HEK293 (cell line): ENCODE results near the gene VCL.

ENCODE experiments used
- CTCF ChIA-PET: fragments of 350-600 bp; formaldehyde crosslinking; extraction: SDS; loops from one replicate; lab custom pipeline; 2021; ENCODE audit warnings: antibody characterized with exemption; lab: Yijun Ruan, JAX
- POLR2A ChIA-PET: fragments of 300-600 bp; formaldehyde crosslinking; extraction: SDS; loops from one replicate; lab custom pipeline; 2020; ENCODE audit warnings: antibody characterized with exemption, inconsistent platforms; lab: Yijun Ruan, JAX
- H3K27ac ChIP-seq: fragments of 200-500 bp; sonication (Bioruptor generic); 2 replicates; pipeline ENCODE4 v1.5.1; 2014; ENCODE audit warnings: low read depth, low read length, control low read depth, inconsistent platforms; ENCODE audit errors: extremely low read depth
- H3K36me3 ChIP-seq, 2 experiments: fragments of 200-500 bp in 1 of 2; sonication (Bioruptor generic) in 1 of 2; 1 replicate in 1 of 2; 2 replicates in 1 of 2; pipeline ENCODE4 v1.5.1; 2014 to 2017; ENCODE audit warnings: inconsistent platforms in 2 of 2, low read length in 2 of 2; ENCODE audit not compliant: control insufficient read depth in 2 of 2, insufficient read depth in 1 of 2
- H3K4me1 ChIP-seq: fragments of 200-500 bp; sonication (Bioruptor generic); 2 replicates; pipeline ENCODE4 v1.5.1; 2014; ENCODE audit warnings: mild to moderate bottlenecking, low read length, inconsistent platforms; ENCODE audit not compliant: control insufficient read depth, insufficient read depth
- H3K4me3 ChIP-seq: 2 replicates; pipeline ENCODE4 v1.5.1; 2011; ENCODE audit warnings: low read depth, mild to moderate bottlenecking, control low read depth, low read length, moderate library complexity
- H3K9me3 ChIP-seq: fragments of 200-500 bp; sonication (Bioruptor generic); 2 replicates; pipeline ENCODE4 v1.5.1; 2014; ENCODE audit warnings: low read depth, low read length, inconsistent platforms; ENCODE audit not compliant: control insufficient read depth, insufficient read depth
- HOXC10 ChIP-seq: sonication (generic); formaldehyde crosslinking; IDR thresholded peaks from 2 replicates; pipeline ENCODE4 v1.8.1; 2023; ENCODE audit warnings: mild to moderate bottlenecking, missing genetic modification reagents
- KLF16 ChIP-seq: fragments of 450-650 bp; formaldehyde crosslinking; IDR thresholded peaks from 2 replicates; pipeline ENCODE4 v1.5.1; 2017; ENCODE audit warnings: missing biosample characterization, missing genetic modification characterization
- MZF1 ChIP-seq: fragments of 450-650 bp; formaldehyde crosslinking; IDR thresholded peaks from 2 replicates; pipeline ENCODE4 v1.5.1; 2017; ENCODE audit warnings: missing biosample characterization, missing genetic modification characterization, borderline replicate concordance
- ZBTB20 ChIP-seq: fragments of 450-650 bp; formaldehyde crosslinking; IDR thresholded peaks from 2 replicates; pipeline ENCODE4 v1.5.1; 2016; ENCODE audit warnings: missing biosample characterization, missing genetic modification characterization
- ZBTB48 ChIP-seq: fragments of 450-650 bp; formaldehyde crosslinking; IDR thresholded peaks from 2 replicates; pipeline ENCODE4 v1.5.1; 2016; ENCODE audit warnings: missing biosample characterization, missing genetic modification characterization
- ZBTB8A ChIP-seq: fragments of 450-650 bp; formaldehyde crosslinking; IDR thresholded peaks from 2 replicates; pipeline ENCODE4 v1.5.1; 2016; ENCODE audit warnings: missing biosample characterization, missing genetic modification characterization
- ZIC2 ChIP-seq: fragments of 450-650 bp; formaldehyde crosslinking; IDR thresholded peaks from 2 replicates; pipeline ENCODE4 v1.5.1; 2016; ENCODE audit warnings: missing biosample characterization, missing genetic modification characterization
- ZNF239 ChIP-seq: fragments of 450-650 bp; formaldehyde crosslinking; IDR thresholded peaks from 2 replicates; pipeline ENCODE4 v1.5.1; 2016; ENCODE audit warnings: missing biosample characterization, missing genetic modification characterization
- ZNF324 ChIP-seq: fragments of 450-650 bp; formaldehyde crosslinking; IDR thresholded peaks from 2 replicates; pipeline ENCODE4 v1.5.1; 2016; ENCODE audit warnings: missing biosample characterization, missing genetic modification characterization
- ZNF391 ChIP-seq: fragments of 450-650 bp; formaldehyde crosslinking; IDR thresholded peaks from 2 replicates; pipeline ENCODE4 v1.5.1; 2016; ENCODE audit warnings: low read depth, missing biosample characterization, missing genetic modification characterization, borderline replicate concordance
- ZNF501 ChIP-seq: fragments of 450-650 bp; formaldehyde crosslinking; IDR thresholded peaks from 2 replicates; pipeline ENCODE4 v1.5.1; 2016; ENCODE audit warnings: missing biosample characterization, missing genetic modification characterization
- ZNF571 ChIP-seq: fragments of 450-650 bp; formaldehyde crosslinking; IDR thresholded peaks from 2 replicates; pipeline ENCODE4 v1.5.0; 2017; ENCODE audit warnings: missing biosample characterization, missing genetic modification characterization
- ZNF610 ChIP-seq: fragments of 450-650 bp; formaldehyde crosslinking; IDR thresholded peaks from 2 replicates; pipeline ENCODE4 v1.5.1; 2016; ENCODE audit warnings: missing biosample characterization, missing genetic modification characterization, borderline replicate concordance
- ZNF624 ChIP-seq: fragments of 450-650 bp; formaldehyde crosslinking; IDR thresholded peaks from 2 replicates; pipeline ENCODE4 v1.5.1; 2017; ENCODE audit warnings: missing biosample characterization, missing genetic modification characterization
- ZNF629 ChIP-seq: fragments of 450-650 bp; formaldehyde crosslinking; IDR thresholded peaks from 2 replicates; pipeline ENCODE4 v1.5.1; 2017; ENCODE audit warnings: missing biosample characterization, missing genetic modification characterization
- ZNF658 ChIP-seq: fragments of 450-650 bp; formaldehyde crosslinking; IDR thresholded peaks from 2 replicates; pipeline ENCODE4; 2016; ENCODE audit warnings: missing biosample characterization, missing genetic modification characterization
- ZNF837 ChIP-seq: fragments of 450-650 bp; formaldehyde crosslinking; IDR thresholded peaks from 2 replicates; pipeline ENCODE4 v1.5.1; 2016; ENCODE audit warnings: missing biosample characterization, missing genetic modification characterization
- TF ChIP-seq, protein P1 (sequence below): fragments of 450-650 bp; formaldehyde crosslinking; optimal IDR thresholded peaks from 2 replicates; pipeline ENCODE3; 2016; ENCODE audit warnings: missing biosample characterization, mild to moderate bottlenecking, missing genetic modification characterization
- TF ChIP-seq, protein P2 (sequence below): fragments of 450-650 bp; formaldehyde crosslinking; IDR thresholded peaks from 2 replicates; pipeline ENCODE4 v1.5.1; 2016; ENCODE audit warnings: missing biosample characterization, missing genetic modification characterization
- TF ChIP-seq, protein P3 (sequence below): fragments of 450-650 bp; formaldehyde crosslinking; IDR thresholded peaks from 2 replicates; pipeline ENCODE4 v1.5.1; 2017; ENCODE audit warnings: missing biosample characterization, mild to moderate bottlenecking, missing genetic modification characterization, moderate library complexity
- TF ChIP-seq, protein P4 (sequence below): fragments of 450-650 bp; formaldehyde crosslinking; IDR thresholded peaks from 2 replicates; pipeline ENCODE4 v1.5.1; 2016; ENCODE audit warnings: missing biosample characterization, missing genetic modification characterization, borderline replicate concordance
- TF ChIP-seq, protein P5 (sequence below): fragments of 450-650 bp; formaldehyde crosslinking; conservative IDR thresholded peaks from 2 replicates; pipeline ENCODE4 v1.5.1; 2016; ENCODE audit warnings: low read depth, missing biosample characterization, missing genetic modification characterization
- TF ChIP-seq, protein P6 (sequence below): fragments of 450-650 bp; formaldehyde crosslinking; IDR thresholded peaks from 2 replicates; pipeline ENCODE4 v1.5.1; 2016; ENCODE audit warnings: missing biosample characterization, missing genetic modification characterization

Gene VCL

DNA sequence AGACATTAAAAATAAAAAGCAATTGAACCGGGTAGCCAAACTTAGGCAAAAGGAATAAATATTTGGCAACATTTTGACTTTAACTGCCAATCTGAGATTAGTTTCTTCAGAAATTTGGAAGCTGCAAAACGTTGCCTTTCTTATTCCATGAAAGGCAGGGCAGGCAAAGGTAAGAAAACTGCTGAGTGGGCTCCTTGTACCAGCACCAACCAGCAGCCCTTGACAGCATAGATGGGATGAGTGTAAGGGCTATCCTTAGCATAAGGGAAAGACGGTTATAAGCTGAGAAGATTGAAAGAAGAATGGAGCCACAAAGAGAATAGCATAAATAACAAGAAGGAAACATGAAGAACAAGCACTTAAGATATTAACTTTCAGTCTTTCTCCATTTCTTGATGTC lies 124.1 kb downstream of the VCL start:
- peaks cover 52 to 98% of the 10 kb centered on the region in 2 experiments for H3K36me3 ChIP-seq
- ChIA-PET POLR2A (no interaction called here), CTCF (interaction anchor here (0.5 to 1.3 kb wide), 3 partner anchors 13 to 68 kb away, joined by 3 read pairs; no protein-coding TSS in a partner anchor)
- H3K27ac ChIP-seq, result no peak overlapping the region
- H3K4me3 ChIP-seq, result no peak overlapping the region
- H3K4me1 ChIP-seq, result no peaks in the 10 kb centered on the region
- no peak for TF ChIP-seq ZNF571 (tag by site-specific recombination)
- no peak for TF ChIP-seq ZNF624 (tag by site-specific recombination)
- TF ChIP-seq ZNF837 (tag by site-specific recombination), result no peak
- no peak for TF ChIP-seq KLF16
- TF ChIP-seq ZIC2, result no peak
- TF ChIP-seq, protein P1, sequence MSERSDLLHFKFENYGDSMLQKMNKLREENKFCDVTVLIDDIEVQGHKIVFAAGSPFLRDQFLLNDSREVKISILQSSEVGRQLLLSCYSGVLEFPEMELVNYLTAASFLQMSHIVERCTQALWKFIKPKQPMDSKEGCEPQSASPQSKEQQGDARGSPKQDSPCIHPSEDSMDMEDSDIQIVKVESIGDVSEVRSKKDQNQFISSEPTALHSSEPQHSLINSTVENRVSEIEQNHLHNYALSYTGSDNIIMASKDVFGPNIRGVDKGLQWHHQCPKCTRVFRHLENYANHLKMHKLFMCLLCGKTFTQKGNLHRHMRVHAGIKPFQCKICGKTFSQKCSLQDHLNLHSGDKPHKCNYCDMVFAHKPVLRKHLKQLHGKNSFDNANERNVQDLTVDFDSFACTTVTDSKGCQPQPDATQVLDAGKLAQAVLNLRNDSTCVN, result no peak
- no peak for TF ChIP-seq HOXC10 (CRISPR knock-in tag)
- TF ChIP-seq, protein P2, sequence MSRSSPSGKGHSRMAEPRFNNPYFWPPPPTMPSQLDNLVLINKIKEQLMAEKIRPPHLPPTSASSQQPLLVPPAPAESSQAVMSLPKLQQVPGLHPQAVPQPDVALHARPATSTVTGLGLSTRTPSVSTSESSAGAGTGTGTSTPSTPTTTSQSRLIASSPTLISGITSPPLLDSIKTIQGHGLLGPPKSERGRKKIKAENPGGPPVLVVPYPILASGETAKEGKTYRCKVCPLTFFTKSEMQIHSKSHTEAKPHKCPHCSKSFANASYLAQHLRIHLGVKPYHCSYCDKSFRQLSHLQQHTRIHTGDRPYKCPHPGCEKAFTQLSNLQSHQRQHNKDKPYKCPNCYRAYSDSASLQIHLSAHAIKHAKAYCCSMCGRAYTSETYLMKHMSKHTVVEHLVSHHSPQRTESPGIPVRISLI, result no peak
- TF ChIP-seq, protein P3, sequence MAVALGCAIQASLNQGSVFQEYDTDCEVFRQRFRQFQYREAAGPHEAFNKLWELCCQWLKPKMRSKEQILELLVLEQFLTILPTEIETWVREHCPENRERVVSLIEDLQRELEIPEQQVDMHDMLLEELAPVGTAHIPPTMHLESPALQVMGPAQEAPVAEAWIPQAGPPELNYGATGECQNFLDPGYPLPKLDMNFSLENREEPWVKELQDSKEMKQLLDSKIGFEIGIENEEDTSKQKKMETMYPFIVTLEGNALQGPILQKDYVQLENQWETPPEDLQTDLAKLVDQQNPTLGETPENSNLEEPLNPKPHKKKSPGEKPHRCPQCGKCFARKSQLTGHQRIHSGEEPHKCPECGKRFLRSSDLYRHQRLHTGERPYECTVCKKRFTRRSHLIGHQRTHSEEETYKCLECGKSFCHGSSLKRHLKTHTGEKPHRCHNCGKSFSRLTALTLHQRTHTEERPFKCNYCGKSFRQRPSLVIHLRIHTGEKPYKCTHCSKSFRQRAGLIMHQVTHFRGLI (tag by site-specific recombination), result no peak
- no peak for TF ChIP-seq ZNF629
- TF ChIP-seq ZNF658 (tag by site-specific recombination), result no peak
- no peak for TF ChIP-seq MZF1 (tag by site-specific recombination)
- TF ChIP-seq ZNF391 (tag by site-specific recombination), result no peak
- TF ChIP-seq, protein P4, sequence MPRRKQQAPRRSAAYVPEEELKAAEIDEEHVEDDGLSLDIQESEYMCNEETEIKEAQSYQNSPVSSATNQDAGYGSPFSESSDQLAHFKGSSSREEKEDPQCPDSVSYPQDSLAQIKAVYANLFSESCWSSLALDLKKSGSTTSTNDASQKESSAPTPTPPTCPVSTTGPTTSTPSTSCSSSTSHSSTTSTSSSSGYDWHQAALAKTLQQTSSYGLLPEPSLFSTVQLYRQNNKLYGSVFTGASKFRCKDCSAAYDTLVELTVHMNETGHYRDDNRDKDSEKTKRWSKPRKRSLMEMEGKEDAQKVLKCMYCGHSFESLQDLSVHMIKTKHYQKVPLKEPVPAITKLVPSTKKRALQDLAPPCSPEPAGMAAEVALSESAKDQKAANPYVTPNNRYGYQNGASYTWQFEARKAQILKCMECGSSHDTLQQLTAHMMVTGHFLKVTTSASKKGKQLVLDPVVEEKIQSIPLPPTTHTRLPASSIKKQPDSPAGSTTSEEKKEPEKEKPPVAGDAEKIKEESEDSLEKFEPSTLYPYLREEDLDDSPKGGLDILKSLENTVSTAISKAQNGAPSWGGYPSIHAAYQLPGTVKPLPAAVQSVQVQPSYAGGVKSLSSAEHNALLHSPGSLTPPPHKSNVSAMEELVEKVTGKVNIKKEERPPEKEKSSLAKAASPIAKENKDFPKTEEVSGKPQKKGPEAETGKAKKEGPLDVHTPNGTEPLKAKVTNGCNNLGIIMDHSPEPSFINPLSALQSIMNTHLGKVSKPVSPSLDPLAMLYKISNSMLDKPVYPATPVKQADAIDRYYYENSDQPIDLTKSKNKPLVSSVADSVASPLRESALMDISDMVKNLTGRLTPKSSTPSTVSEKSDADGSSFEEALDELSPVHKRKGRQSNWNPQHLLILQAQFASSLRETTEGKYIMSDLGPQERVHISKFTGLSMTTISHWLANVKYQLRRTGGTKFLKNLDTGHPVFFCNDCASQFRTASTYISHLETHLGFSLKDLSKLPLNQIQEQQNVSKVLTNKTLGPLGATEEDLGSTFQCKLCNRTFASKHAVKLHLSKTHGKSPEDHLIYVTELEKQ, result no peak
- no peaks in the 10 kb centered on the region for H3K9me3 ChIP-seq

DNA sequence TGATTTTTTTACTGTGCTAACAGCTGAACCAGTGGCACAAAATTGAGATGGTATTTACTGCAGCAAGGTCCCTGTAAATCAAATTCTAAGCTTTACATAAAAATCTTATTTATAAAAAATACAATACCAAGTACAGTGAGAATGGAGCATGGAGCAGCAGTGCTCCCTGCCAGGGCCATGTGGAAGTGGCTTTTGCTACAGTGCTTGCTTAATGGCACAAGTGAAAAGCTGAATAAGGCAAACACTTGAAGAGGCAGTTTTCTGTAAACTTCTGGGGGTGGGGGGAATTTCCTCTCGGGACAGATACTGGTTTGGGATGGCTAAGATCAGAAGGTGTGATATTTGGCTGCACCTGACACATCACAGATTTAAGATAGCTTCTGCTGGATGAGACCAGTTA lies 125.2 kb downstream of the VCL start:
- no peaks in the 10 kb centered on the region for H3K9me3 ChIP-seq
- H3K4me3 ChIP-seq, result no peak overlapping the region
- H3K4me1 ChIP-seq, result no peaks in the 10 kb centered on the region
- H3K36me3 ChIP-seq, result peaks cover 58 to 93% of the 10 kb centered on the region in 2 experiments
- ChIA-PET POLR2A (no interaction called here), CTCF (interaction anchor here (0.8 to 3.1 kb wide), 6 partner anchors 12 to 242 kb away, joined by 3 to 14 read pairs (median 3); no protein-coding TSS in a partner anchor)
- H3K27ac ChIP-seq, result no peak overlapping the region
- TF ChIP-seq ZBTB8A, result no peak
- no peak for TF ChIP-seq ZBTB20
- TF ChIP-seq, protein P5, sequence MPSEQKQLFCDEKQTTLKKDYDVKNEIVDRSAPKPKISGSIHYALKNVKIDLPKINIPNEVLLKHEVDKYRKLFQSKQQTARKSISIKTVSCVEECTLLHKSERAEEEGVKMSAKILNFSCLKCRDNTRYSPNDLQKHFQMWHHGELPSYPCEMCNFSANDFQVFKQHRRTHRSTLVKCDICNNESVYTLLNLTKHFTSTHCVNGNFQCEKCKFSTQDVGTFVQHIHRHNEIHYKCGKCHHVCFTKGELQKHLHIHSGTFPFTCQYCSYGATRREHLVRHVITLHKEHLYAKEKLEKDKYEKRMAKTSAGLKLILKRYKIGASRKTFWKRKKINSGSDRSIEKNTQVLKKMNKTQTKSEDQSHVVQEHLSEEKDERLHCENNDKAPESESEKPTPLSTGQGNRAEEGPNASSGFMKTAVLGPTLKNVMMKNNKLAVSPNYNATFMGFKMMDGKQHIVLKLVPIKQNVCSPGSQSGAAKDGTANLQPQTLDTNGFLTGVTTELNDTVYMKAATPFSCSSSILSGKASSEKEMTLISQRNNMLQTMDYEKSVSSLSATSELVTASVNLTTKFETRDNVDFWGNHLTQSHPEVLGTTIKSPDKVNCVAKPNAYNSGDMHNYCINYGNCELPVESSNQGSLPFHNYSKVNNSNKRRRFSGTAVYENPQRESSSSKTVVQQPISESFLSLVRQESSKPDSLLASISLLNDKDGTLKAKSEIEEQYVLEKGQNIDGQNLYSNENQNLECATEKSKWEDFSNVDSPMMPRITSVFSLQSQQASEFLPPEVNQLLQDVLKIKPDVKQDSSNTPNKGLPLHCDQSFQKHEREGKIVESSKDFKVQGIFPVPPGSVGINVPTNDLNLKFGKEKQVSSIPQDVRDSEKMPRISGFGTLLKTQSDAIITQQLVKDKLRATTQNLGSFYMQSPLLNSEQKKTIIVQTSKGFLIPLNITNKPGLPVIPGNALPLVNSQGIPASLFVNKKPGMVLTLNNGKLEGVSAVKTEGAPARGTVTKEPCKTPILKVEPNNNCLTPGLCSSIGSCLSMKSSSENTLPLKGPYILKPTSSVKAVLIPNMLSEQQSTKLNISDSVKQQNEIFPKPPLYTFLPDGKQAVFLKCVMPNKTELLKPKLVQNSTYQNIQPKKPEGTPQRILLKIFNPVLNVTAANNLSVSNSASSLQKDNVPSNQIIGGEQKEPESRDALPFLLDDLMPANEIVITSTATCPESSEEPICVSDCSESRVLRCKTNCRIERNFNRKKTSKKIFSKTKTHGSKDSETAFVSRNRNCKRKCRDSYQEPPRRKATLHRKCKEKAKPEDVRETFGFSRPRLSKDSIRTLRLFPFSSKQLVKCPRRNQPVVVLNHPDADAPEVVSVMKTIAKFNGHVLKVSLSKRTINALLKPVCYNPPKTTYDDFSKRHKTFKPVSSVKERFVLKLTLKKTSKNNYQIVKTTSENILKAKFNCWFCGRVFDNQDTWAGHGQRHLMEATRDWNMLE (tag by site-specific recombination), result no peak
- no peak for TF ChIP-seq ZNF324 (tag by site-specific recombination)
- no peak for TF ChIP-seq ZNF239 (tag by site-specific recombination)
- no peak for TF ChIP-seq ZBTB48 (tag by site-specific recombination)
- TF ChIP-seq ZNF501 (tag by site-specific recombination), result no peak
- no peak for TF ChIP-seq ZNF629
- TF ChIP-seq ZNF610 (tag by site-specific recombination), result no peak
- TF ChIP-seq, protein P6, sequence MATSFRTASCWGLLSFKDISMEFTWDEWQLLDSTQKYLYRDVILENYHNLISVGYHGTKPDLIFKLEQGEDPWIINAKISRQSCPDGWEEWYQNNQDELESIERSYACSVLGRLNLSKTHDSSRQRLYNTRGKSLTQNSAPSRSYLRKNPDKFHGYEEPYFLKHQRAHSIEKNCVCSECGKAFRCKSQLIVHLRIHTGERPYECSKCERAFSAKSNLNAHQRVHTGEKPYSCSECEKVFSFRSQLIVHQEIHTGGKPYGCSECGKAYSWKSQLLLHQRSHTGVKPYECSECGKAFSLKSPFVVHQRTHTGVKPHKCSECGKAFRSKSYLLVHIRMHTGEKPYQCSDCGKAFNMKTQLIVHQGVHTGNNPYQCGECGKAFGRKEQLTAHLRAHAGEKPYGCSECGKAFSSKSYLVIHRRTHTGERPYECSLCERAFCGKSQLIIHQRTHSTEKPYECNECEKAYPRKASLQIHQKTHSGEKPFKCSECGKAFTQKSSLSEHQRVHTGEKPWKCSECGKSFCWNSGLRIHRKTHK (tag by site-specific recombination), result no peak
